GM21576 (cell line): ENCODE measurements around the gene NLGN1.

ENCODE experiments used
- ATAC-seq: cut with Tn5 transposase; IDR thresholded peaks from one replicate; pipeline ENCODE4 v1.9.1; 2021; ENCODE audit warnings: mild to moderate bottlenecking, moderate library complexity; ENCODE audit not compliant: unreplicated experiment

The NLGN1 gene

DNA sequence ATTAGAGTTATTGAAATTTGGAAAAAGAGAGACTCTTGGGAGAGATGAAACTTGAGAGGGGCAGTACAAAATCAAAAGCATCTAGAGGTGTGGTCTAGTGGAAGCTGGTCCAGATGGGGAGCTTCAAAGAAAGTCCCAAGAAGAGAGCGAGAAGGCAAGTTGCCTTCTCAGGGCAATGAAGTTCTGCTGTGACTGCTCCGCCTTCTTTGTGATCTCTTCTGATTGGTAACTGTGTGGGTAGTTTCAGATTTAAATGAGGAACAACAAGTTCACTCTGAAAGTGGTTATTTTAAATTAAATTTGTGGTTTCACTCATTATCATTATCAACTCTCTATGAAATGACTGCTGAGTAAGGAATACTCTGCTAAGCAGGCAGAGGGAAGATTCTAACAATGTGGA is 233.3 kb downstream of the NLGN1 start:
- ATAC-seq, result no peak

DNA sequence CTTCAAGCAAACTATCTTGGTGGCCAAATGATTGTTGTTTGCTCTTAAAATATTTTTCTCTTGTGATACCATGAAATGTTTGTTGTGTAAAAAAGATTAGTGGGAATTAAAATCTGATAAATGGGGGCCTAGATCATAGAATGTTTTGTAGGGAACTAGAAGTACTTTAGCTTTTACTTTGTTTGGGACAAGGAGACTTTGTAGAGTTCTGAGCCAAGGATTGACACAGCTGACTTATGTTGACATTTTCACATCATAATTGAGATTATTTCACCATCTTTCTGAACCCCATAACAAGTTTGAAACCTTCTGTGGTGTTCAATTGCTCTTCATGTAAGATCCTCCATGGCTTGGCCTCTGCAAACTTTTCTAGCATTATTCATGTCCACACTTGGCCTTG is 235.4 kb downstream of the NLGN1 start:
- no peak for ATAC-seq

DNA sequence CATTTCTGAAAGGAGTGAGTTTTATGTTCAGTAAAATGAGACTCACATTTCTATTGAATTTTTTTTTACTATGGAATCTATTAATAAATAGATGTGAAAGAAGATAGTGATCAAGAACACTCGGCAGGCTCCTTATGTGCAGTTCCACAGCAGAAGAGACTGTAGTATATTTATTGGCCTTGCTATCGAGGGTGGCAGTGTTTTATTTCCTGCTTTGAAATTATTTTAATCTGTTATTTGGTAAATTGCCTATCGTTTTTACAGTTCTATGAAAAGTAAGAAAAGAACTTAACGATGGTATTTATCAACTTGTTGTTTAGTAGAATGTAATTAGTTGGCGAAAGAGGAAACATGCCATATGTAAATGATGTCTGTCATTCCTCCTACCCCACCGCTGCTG is 238.3 kb downstream of the NLGN1 start:
- no peak for ATAC-seq

DNA sequence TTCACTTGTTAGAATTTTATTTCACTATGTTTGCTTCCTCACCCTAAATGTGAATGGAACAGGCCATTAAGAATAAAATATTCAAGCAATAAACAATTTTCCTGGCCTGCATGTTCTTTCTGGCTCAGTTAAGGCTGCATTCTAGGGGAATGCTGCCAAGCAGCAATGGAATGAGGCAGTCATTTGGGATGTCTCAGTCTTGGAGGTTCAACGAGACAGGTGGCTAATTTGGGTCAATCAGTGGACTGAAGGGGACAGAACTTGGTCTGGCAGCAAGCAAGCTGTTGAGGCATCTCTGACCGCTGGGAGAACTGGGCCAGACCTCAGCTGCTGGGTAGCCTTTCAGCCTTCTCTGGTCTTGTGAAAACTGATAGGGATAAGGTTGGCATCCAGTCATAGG is 241.6 kb downstream of the NLGN1 start:
- ATAC-seq, result no peak

DNA sequence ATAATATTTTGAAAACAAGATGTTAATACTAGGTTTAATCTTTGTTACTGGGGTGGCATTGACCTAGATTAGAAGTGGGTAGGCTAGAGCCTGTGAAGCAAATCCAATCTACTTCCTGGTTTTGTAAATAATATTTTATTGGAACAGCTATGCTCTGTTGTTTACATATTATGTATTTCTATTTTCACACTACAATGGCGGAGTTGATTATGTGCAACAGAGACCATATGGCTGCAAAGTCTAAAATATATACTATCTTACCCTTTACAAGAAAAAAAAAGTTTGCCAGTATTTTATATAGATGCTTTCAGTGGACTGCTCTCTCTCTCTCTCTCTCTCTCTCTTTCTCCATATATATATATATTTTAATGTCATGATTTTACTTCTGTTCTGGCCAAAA is 244.2 kb downstream of the NLGN1 start:
- ATAC-seq, result no peak

DNA sequence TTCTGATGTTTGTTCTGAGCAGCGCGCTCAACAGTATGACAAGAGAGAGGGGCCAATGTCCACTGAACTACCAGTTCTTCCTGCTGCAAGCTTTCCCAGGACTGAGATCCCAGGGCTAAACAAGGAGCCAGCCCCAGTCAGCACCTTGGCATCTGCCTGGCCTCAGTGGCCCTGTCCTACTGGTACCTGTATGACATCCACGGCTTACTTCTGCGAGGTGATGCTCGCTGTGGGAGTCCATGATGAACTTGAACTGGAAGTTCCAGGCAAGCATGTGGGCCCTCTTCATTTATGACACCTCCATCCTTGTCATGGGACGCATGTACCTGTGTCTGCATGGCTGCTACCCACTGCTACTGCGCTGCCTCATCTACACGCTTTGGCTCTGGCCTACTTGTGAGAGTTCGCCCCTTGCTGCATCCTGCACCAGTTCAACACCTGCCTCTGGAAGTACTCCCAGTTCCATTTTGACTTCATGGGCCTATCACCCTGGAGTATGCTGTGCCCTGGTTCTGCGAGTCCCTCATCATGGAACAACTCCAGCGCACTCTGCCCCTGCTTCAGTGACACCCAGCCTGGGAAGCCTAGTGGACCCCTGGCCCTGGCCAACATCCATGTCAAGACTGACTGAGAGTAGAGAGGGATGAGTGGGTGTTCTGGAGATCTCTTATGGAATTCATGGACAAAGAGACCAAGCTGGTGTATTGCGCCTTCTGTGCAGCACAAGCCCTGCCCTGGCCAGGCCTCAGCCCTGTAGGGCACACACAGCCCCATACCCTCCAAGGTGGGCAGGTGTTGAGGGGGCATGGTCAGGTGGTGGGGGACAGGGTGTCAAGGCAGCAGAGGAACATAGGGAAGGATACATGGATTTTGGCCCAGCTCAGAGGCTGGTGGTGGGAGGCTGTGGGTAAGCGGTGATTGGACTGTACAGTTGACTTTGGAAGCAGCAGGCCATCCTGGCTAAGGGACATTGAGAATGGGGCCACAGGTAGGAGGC is 246.8 kb downstream of the NLGN1 start:
- ATAC-seq, result no peak

DNA sequence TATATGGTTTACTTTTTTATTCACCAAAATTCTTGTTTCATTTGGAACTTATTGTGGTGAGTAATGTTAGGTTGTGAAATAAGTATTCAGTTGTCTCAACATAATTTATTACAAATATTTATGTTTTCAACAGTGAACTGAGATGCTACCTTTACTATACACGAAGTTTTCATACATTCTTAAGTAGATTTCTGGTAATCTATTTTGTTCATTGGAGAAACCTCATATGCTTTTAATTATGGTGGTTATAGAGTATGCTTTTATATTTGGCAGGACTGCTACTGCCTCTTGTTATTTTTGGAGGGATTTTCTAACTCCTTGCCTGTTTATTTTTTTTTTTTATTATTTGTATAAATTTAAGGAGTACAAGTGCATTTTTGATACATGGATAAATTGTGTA is 253.1 kb downstream of the NLGN1 start:
- ATAC-seq, result no peak

DNA sequence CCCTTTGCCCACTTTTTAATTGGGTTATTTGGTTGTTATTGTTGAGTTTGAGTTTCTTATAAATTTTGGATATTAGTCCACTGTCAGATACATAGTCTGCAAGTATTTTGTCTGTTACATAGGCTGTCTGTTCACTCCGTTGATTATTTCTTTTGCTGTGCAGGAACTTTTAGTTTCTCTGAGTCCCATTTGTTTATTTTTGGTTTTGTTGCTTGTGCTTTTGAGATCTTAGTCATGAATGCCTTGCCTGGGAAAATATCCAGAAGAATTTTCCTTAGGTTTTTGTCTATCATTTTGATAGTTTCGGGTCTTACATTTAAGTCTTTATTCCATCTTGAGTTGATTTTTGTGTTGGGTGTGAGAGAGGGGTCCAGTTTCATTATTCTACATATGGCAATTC is 254.5 kb downstream of the NLGN1 start:
- ATAC-seq, result no peak

DNA sequence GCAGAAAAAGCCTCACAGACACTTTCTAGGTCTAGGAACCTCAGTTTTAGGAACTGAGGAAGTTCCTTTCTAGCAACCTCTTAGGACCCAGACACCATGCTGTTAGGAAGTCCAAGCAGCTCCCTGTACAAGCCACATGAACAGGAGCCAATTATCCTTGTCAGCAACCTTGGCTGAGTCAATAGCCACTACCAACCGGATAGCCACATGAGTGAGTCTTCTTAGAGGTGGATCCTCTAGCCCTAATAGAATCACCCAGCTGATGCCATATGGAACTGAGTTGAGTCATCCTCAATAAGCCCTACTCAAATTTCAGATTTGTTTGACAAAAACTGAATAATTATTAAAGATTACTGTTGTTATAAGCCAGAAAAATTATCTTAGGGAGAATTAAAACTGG is 256.2 kb downstream of the NLGN1 start:
- ATAC-seq, result no peak

DNA sequence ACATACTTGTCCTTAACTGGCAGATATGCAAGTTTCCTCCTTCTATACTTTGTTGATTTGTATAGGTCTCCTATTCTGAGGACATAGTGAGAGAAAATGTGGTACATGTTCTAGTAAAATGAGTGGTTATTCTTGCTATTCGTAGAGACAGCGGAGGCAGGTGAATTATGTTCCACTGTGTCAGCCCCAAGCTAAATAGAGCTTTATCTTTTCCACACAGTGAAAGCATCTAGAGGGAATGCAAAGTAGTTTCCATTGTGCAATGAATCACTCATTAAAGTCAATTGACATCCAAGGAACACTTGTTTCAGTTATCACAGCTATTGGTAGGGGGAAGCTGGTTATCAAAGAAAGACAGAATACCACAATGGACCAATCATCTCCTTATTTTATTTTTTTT is 262.4 kb downstream of the NLGN1 start:
- ATAC-seq, result no peak

DNA sequence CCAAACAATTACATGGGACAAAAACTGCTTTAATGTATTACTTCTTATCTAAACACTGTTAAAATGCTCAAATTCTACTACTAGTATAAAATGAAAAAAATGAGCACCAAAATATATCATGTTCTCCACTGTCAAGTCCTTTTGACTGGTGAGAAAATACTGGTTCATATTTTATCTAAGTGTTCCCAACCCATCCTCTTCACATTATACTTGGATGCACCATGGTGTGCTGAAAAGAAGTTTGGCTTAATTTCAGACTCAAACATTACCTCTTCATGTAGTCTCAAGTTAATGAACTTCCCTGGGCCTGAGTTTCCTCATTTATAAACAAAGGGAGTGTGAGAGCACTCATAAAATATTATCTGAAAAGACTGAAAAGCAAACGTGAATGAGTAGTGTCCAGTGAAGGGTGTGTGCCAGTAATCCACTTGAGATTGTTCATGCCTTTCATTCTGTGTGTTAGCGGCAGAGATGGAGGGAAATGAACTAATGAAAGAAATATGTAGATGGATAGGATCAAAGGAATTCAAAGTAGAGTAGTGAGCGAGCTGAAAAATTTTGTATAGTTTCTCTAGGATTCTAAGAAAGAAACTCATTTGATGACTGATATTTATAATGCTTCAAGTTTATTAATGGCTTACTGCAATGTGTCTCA is 263.2 kb downstream of the NLGN1 start:
- ATAC-seq, result no peak

DNA sequence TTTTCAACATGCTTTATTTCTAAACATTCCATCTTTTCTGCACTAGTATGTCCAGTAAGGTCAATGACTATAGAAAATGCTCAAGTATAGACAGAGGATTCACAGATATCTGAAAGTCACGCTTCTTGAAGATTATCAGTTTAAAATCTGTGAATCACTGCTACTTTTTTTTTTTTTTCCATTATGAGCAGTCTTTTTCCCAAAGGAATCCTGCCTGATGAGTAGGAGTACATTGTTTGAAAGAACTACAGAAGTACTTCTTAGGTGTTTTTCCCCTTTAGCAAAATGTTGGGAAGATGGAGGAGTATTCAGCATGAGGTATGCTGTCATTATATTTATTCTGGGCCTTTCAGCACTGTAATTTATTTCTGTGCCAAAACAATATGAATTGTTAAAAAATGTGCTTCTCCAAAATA is 266.2 kb downstream of the NLGN1 start:
- no peak for ATAC-seq

DNA sequence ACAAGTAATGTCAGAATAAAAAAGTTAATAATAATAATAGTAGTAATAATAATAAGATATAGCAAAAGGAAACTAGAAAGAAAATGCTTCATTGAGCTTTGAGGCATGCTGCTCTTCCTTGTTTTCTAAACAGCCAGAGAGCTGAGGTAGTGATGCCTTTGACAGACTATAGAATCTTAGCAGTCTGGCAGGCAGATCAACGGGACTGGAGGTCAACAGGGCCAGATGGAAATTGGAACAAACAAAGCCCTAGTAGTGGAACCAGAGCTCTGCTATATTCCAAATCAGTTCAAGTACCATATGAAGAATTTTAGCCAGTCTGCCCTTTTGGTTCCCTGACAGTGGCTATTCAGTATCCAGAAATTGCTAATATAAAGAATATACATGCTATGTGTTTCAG is 278.6 kb downstream of the NLGN1 start:
- no peak for ATAC-seq

DNA sequence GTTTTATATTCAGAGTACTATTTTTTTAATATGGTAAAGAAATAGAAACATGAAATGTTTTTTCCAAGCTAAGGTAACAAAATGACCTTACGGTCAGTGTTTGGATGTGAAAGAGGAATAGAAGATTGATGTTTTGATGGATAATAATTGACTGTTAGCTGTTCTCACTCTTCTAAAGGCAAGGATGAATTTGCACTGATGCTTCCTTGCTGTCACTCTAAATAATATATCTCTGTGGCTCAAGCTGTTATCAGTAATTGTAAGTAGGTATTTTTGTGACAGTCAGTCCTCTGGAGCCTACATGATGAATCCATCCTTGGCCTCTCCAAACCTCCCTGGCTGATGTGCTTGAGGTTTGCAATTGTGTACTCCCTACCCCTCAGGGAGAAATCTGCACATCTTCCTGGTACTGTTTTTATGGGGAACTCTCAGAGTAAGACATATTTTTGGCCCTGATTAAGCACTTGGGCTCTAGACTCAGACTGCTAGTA is 283.7 kb downstream of the NLGN1 start:
- ATAC-seq, result no peak

DNA sequence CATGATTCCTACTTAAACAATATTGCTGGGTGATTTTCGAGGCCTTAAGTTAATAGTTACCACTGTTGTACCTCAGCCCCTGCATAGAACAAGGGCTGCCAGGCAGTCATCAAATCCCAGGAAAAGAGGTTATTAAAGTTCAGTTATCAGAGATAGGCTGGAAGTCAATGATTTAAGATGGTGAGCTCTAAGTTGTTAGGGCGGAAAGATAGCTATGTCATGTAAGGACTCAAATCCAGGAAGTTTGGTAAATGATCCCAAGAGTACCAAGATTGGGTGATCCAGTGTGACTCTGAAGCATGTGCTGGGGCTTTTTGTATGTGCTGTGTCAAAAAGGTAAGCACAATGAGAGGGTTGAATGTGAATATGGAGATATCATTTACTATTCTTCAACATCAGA is 287.9 kb downstream of the NLGN1 start:
- ATAC-seq, result no peak

DNA sequence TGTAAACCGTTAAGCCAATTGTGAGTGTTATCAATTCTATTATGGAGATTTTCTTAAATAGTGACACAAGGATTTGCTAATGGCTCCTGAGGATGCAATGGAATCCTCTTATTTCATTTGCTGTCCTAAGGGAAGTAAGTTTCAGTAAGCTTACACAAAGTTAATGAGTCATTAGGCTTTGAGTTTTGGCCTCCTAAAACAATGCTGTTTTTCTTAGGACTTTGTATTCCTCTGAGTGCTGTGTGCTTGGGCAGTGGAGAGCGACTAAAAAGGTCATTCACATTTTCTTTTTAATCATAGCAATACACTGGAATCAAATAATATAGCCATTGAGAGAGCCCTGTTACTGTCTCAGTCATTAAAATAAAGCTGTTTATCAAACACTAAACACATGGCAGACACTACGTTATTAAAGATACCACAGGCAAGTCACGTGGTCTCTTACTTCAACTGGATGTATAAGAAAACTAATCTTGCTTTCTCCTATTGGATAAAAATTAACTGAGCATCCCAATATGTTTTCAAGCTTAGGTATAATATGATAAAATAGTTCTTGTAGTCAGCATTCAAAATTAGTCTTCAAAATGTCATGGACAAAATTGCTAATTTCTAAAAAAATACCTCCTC is 290.8 kb downstream of the NLGN1 start:
- ATAC-seq, result no peak

DNA sequence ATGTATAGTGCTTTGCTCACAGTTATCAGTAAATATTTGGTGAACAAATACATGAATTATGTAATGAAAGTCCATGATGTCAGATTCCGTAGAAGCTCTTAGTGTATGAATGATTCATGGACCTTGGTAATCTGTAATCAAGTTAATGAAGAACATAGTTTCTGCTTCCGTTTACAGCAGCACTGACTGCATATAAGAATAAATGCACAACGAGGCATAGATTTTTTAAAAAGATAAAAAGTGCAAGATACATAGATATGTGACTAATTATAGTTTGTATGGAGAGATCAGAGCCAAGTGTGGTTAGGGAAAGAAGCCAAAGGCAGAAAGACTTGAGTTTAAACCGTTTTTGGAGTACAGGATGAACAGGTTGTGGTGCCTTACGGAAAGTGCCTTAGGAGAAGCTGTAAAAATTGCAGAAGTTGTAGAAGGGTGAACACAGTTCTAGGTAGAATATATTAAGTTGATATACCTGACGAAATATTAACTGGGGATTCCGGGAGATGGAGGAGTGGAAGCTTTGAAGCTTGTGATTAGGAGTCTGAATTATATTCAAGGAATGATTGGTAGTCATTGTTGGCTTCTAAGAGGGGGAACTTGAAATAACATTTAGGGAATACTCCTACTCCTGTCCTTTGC is 293.1 kb downstream of the NLGN1 start:
- ATAC-seq, result no peak

DNA sequence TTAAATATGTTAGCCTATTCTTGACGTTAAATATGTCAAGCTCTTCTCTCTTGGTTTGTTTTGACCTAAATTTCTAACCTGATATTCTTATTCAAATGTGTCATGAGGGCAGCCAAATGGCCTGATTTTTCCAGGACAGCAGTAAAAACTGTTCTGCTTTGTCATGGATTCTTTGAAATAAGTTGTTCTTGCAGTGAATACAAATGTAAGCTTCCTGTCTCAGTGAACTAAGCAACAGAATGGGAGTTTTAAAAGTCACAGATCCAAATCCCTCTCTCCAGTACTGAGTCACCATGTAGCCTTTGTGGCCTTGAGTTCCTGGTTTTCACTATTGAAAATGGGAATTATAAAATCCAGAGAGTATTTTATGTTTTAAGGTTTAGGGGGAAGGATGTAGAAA is 301.8 kb downstream of the NLGN1 start:
- ATAC-seq, result no peak

DNA sequence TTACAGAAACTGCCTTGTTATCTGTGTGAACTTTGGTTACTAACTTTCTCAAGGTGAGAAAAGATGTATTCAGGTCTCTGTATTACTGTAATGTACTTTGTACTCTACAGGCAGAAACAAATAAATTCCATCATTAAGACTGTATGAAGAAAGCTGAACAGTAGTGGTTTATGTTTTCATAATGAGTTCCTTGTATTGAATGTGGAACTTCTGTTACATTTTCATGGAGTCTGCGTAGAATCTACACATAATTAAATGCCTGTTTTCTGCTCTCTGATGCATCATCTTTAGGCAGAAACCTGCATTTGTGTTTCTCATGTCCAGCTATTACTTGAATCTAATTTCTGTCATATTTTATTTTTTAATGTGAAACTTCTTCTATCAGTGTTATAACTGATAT is 302.8 kb downstream of the NLGN1 start:
- ATAC-seq, result no peak

DNA sequence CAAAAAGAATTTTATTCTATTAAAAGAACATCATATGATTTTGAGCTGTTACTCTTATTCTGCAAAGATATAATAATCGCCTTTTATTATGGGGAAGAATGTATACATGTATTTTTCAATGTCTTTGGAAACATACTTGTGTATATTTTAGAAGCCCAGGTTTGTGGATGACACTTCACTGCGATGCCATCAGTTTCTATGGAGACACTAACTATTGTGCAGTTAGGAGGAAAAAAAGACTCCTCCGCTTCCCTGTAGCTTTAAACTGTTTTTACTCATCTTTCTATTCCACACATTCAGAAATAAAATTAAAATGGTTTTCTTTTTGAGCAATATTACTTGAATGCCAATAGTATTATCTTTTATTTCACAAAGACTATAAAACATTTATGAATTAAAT is 305.0 kb downstream of the NLGN1 start:
- ATAC-seq, result no peak

DNA sequence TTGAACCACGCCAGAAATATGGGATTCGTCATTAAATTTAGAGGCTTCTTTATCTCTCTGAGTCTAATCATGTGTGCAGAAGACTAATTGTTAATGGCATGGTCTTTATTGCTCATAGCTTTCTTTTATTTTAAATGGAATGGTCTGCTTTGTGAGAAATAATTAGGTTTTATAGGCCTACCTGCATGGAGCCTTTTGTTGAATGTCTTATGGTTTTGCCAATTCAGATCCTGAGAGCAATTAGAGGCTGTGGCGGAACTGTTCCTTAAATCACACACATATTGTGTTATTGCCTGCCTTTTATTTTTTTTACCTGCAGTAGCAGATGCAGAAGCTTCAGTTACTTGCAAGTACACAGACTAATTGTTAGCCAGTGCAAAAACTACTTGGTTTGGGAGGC is 306.2 kb downstream of the NLGN1 start:
- ATAC-seq, result no peak
